Esophagus squamous epithelium (tissue), 4 donors: ENCODE data around the gene MAP2K5.

Experiments used
- POLR2A ChIP-seq, 4 donors: fragments of 450-650 bp; IDR thresholded peaks; one replicate each; pipeline ENCODE4 v1.6.1; 2017; ENCODE audit warnings: antibody characterized with exemption in 4 of 4, mild to moderate bottlenecking in 4 of 4, moderate library complexity in 3 of 4
- TF ChIP-seq, protein P1 (sequence below), 6 experiments: fragments of 450-650 bp in 4 of 6; fragments of 200-600 bp in 2 of 6; sonication (generic) in 2 of 6; IDR thresholded peaks; one replicate each; pipeline ENCODE4 v1.5.1; 2016 to 2019; ENCODE audit warnings: antibody characterized with exemption in 6 of 6, mild to moderate bottlenecking in 4 of 6, moderate library complexity in 4 of 6

DNA sequence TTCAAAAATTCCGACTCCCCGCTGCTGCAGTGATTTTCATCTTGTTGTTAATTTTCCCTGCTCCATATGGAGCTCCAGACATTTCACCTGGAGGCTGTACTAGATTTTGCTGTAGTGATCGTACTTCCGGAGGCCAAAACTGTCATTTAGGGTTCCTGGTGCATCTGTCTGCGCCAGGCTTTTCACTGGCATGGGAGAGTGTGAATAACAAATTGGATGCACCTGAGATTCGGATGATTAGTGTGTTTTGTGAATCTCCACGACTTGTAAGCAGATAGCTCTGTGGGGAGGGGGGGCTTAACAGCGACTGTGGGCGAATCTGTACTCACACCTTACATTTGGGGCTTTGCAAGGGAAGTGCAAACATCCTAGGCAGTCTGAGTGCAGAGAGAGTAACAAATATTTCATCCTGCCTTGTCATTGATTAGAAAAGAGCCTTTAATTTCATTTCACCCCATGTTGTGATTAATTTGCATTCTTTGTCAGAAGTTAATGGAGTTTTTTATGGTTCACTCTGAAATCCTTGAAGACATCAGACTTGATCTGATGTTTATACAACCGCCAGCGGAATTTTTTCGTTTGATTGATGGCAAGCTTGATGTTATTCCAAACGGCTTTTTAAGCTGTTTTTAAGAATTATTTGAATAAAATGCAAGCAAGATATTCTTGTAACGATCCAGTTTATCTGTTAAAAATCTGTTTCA is 190.3 kb downstream of the MAP2K5 start:
- TF ChIP-seq, protein P1, sequence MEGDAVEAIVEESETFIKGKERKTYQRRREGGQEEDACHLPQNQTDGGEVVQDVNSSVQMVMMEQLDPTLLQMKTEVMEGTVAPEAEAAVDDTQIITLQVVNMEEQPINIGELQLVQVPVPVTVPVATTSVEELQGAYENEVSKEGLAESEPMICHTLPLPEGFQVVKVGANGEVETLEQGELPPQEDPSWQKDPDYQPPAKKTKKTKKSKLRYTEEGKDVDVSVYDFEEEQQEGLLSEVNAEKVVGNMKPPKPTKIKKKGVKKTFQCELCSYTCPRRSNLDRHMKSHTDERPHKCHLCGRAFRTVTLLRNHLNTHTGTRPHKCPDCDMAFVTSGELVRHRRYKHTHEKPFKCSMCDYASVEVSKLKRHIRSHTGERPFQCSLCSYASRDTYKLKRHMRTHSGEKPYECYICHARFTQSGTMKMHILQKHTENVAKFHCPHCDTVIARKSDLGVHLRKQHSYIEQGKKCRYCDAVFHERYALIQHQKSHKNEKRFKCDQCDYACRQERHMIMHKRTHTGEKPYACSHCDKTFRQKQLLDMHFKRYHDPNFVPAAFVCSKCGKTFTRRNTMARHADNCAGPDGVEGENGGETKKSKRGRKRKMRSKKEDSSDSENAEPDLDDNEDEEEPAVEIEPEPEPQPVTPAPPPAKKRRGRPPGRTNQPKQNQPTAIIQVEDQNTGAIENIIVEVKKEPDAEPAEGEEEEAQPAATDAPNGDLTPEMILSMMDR (IDR thresholded peaks at IDR 0.05) = no peak
- TF ChIP-seq POLR2A (IDR thresholded peaks at IDR 0.05) = no peak
